Uterus (tissue), 4 donors: ENCODE data around the gene UNC93B1. TPM values are rescaled to one million over a fixed set of nuclear protein-coding genes. Genes with fewer than 3 reads are reported as not detected.
"Not testable (repeated sequence)": the region's sequence is repeated elsewhere in the genome, so short reads cannot be mapped to it uniquely, and the experiment has no call there.

Source experiments
- DNase-seq, 2 donors: peaks; one replicate each; pipeline ENCODE4 v3.0.0-alpha.2; 2019 to 2020
- H3K27ac ChIP-seq, 2 donors: fragments of 200-600 bp; sonication (generic); 1 replicate in 1 of 2; 2 replicates in 1 of 2; pipeline ENCODE4 v1.5.1; 2016 to 2018
- H3K27me3 ChIP-seq, 2 donors: fragments of 200-600 bp; sonication (generic); one replicate each; pipeline ENCODE4 v1.5.1; 2018 to 2019; ENCODE audit warnings: control low read depth in 1 of 2
- H3K36me3 ChIP-seq, 2 donors: fragments of 200-600 bp; sonication (generic); one replicate each; pipeline ENCODE4 v1.5.1; 2019; ENCODE audit warnings: control low read depth in 1 of 2
- H3K4me1 ChIP-seq, 2 donors: fragments of 200-600 bp; sonication (generic); one replicate each; pipeline ENCODE4 v1.5.1; 2018 to 2019; ENCODE audit warnings: control low read depth in 1 of 2
- H3K4me3 ChIP-seq, 2 donors: fragments of 200-600 bp; sonication (generic); 1 replicate in 1 of 2; 2 replicates in 1 of 2; pipeline ENCODE4 v1.5.1; 2018 to 2019; ENCODE audit warnings: mild to moderate bottlenecking in 1 of 2
- H3K9me3 ChIP-seq, 2 donors: fragments of 200-600 bp; sonication (generic); one replicate each; pipeline ENCODE4 v1.5.1; 2019; ENCODE audit warnings: control low read depth in 1 of 2
- CTCF ChIP-seq, 4 experiments: fragments of 200-600 bp in 2 of 4; fragments of 450-650 bp in 2 of 4; sonication (generic) in 2 of 4; IDR thresholded peaks; one replicate each; pipeline ENCODE4 v1.5.1; 2016 to 2019; ENCODE audit warnings: antibody characterized with exemption in 4 of 4, mild to moderate bottlenecking in 2 of 4, moderate library complexity in 1 of 4
- POLR2A ChIP-seq, 2 donors: fragments of 450-650 bp; IDR thresholded peaks; one replicate each; pipeline ENCODE4 v1.6.1; 2016; ENCODE audit warnings: antibody characterized with exemption in 2 of 2, mild to moderate bottlenecking in 1 of 2, moderate library complexity in 1 of 2
- intact Hi-C: fragments of 100-400 bp; cut with DNase I; formaldehyde crosslinking; loops from one replicate; pipeline ENCODE4 v1.15.1; 2023; ENCODE audit warnings: low total_unique reads
- total RNA-seq, 4 donors: library from RNA; depleted of rRNA in 3 of 4; stranded (reverse); fragments of >200 nt in 3 of 4; gene quantifications; one replicate each; pipeline versions ENCODE4 v1.1.0 to v1.2.4, GENCODE V29; 2014 to 2023
- donor health status: DM: yes; HTN: yes; CAD: no.

UNC93B1 gene
- total RNA-seq, 4 donors from 2014 or later, result 4.1 to 24.3 (median 13.2) TPM

GRCh38 chr11:67998150-67999045 lies 5.5 kb downstream of the UNC93B1 start:
- Histone ChIP-seq H3K27me3 (no peaks in the 10 kb centered on the region), H3K4me3 (no peak overlapping the region), H3K9me3 (no peaks in the 10 kb centered on the region), H3K4me1 (no peaks in the 10 kb centered on the region), H3K36me3 (no peaks in the 10 kb centered on the region), H3K27ac (no peak overlapping the region)
- DNase-seq, result no peak
- intact Hi-C loops, result no loop called here
- TF ChIP-seq POLR2A (IDR thresholded peaks at IDR 0.05) (no peak), CTCF (IDR thresholded peaks at IDR 0.05) (no peak)

- TF ChIP-seq POLR2A (IDR thresholded peaks at IDR 0.05), result no peak
- no peak for TF ChIP-seq CTCF (IDR thresholded peaks at IDR 0.05)
- no peaks in the 10 kb centered on the region for H3K4me1 ChIP-seq
- intact Hi-C loops, result no loop called here
- no peak for DNase-seq
- no peaks in the 10 kb centered on the region for H3K9me3 ChIP-seq
- no peak overlapping the region for H3K4me3 ChIP-seq
- H3K27me3 ChIP-seq, result no peaks in the 10 kb centered on the region
- H3K27ac ChIP-seq, result no peak overlapping the region
- H3K36me3 ChIP-seq, result no peaks in the 10 kb centered on the region
Observed at GRCh38 chr11:67997475-67997921, 6.4 kb downstream of the UNC93B1 start.

GRCh38 chr11:67996622-67997474 lies 7.0 kb downstream of the UNC93B1 start:
- H3K36me3 ChIP-seq, result no peaks in the 10 kb centered on the region
- H3K9me3 ChIP-seq, result no peaks in the 10 kb centered on the region
- no peak overlapping the region for H3K4me3 ChIP-seq
- DNase-seq, result no peak
- intact Hi-C loops, result no loop called here
- H3K27ac ChIP-seq, result no peak overlapping the region
- no peaks in the 10 kb centered on the region for H3K4me1 ChIP-seq
- TF ChIP-seq CTCF (IDR thresholded peaks at IDR 0.05) (no peak), POLR2A (IDR thresholded peaks at IDR 0.05) (no peak)
- no peaks in the 10 kb centered on the region for H3K27me3 ChIP-seq

GRCh38 chr11:67996051-67996450 lies 7.8 kb downstream of the UNC93B1 start:
- TF ChIP-seq POLR2A (IDR thresholded peaks at IDR 0.05) (no peak), CTCF (IDR thresholded peaks at IDR 0.05) (no peak)
- intact Hi-C loops, result no loop called here
- Histone ChIP-seq H3K27me3 (no peaks in the 10 kb centered on the region), H3K36me3 (no peaks in the 10 kb centered on the region), H3K4me3 (no peak overlapping the region), H3K27ac (no peak overlapping the region), H3K4me1 (no peaks in the 10 kb centered on the region), H3K9me3 (no peaks in the 10 kb centered on the region)
- no peak for DNase-seq

GRCh38 chr11:67995579-67995978 lies 8.3 kb downstream of the UNC93B1 start:
- DNase-seq, H3K9me3 ChIP-seq, H3K27ac ChIP-seq, intact Hi-C loops, H3K4me1 ChIP-seq, H3K4me3 ChIP-seq, H3K27me3 ChIP-seq, H3K36me3 ChIP-seq: not testable (repeated sequence)

GRCh38 chr11:67995129-67995528 lies 8.8 kb downstream of the UNC93B1 start:
- intact Hi-C loops, H3K4me1 ChIP-seq, H3K36me3 ChIP-seq, H3K4me3 ChIP-seq, H3K27me3 ChIP-seq, H3K27ac ChIP-seq, H3K9me3 ChIP-seq, DNase-seq: not testable (repeated sequence)

GRCh38 chr11:67994387-67994786 lies 9.5 kb downstream of the UNC93B1 start:
- H3K27me3 ChIP-seq, intact Hi-C loops, DNase-seq, H3K9me3 ChIP-seq, H3K27ac ChIP-seq, H3K4me1 ChIP-seq, H3K4me3 ChIP-seq, H3K36me3 ChIP-seq: not testable (repeated sequence)
